ENCODE data around the gene KRTAP10-2. TPM values are rescaled to one million over a fixed set of nuclear protein-coding genes. Genes with fewer than 3 reads are reported as not detected.

Gene KRTAP10-2
- total RNA-seq, 4 donors from 2014 or later: not detected

- Histone ChIP-seq H3K9me3 (peaks cover 0 to 11% (median 5%) of the 10 kb centered on the region in 4 donors), H3K27me3 (peaks cover 0 to 39% (median 0%) of the 10 kb centered on the region in 4 donors), H3K4me3 (no peak overlapping the region), H3K36me3 (no peaks in the 10 kb centered on the region), H3K27ac (replicated peaks in 1 of 4) (no peak overlapping the region), H3K4me1 (no peaks in the 10 kb centered on the region)
- intact Hi-C loops (cut with DNase I): no loop called here
- TF ChIP-seq, protein P1, sequence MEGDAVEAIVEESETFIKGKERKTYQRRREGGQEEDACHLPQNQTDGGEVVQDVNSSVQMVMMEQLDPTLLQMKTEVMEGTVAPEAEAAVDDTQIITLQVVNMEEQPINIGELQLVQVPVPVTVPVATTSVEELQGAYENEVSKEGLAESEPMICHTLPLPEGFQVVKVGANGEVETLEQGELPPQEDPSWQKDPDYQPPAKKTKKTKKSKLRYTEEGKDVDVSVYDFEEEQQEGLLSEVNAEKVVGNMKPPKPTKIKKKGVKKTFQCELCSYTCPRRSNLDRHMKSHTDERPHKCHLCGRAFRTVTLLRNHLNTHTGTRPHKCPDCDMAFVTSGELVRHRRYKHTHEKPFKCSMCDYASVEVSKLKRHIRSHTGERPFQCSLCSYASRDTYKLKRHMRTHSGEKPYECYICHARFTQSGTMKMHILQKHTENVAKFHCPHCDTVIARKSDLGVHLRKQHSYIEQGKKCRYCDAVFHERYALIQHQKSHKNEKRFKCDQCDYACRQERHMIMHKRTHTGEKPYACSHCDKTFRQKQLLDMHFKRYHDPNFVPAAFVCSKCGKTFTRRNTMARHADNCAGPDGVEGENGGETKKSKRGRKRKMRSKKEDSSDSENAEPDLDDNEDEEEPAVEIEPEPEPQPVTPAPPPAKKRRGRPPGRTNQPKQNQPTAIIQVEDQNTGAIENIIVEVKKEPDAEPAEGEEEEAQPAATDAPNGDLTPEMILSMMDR (IDR thresholded peaks at IDR 0.05): no peak
- TF ChIP-seq POLR2A (IDR thresholded peaks at IDR 0.05; ENCODE audit: low read depth): no peak
- no peak for TF ChIP-seq POLR2AphosphoS5 (IDR thresholded peaks at IDR 0.05)
- TF ChIP-seq EP300 (IDR thresholded peaks at IDR 0.05): no peak
- peak; percentile 64 for DNase-seq (ENCODE audit: extremely low spot score)
- WGBS: 83% methylated on average over 20 of the region's 27 CpGs
Observed at GRCh38 chr21:44568667-44569556, 17.6 kb upstream of the KRTAP10-2 start.

DNA sequence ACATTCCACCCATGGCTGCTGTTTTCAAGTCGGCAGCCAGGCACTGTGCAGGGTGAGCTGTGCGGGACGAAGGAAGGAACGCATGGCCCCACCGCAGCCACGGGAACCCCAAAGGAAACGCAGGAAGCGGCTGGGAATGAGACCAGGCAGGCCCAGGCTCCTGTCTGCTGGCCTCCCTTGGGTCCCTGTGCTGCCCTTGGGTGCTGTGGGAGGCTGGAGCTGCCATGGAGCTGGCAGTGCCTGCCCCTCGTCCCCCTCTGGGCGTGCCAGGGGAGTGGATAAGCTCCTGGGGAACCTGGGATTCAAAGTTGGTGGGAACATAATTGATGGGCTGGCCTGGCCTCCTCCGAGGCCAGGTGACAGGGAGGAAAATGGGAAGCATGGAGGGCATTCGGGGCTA lies 17.0 kb upstream of the KRTAP10-2 start:
- DNase-seq (ENCODE audit: extremely low spot score): peak; percentile 66
- 76% methylated on average over 3 of the region's 12 CpGs for WGBS
- Histone ChIP-seq H3K36me3 (no peaks in the 10 kb centered on the region), H3K4me1 (no peaks in the 10 kb centered on the region), H3K27ac (replicated peaks in 1 of 4) (no peak overlapping the region), H3K9me3 (peaks cover 0 to 11% (median 5%) of the 10 kb centered on the region in 4 donors), H3K27me3 (peaks cover 0 to 33% (median 0%) of the 10 kb centered on the region in 4 donors), H3K4me3 (no peak overlapping the region)
- TF ChIP-seq, protein P1 (IDR thresholded peaks at IDR 0.05): no peak
- TF ChIP-seq EP300 (IDR thresholded peaks at IDR 0.05): no peak
- no peak for TF ChIP-seq POLR2A (IDR thresholded peaks at IDR 0.05; ENCODE audit: low read depth)
- intact Hi-C loops (cut with DNase I): no loop called here

DNA sequence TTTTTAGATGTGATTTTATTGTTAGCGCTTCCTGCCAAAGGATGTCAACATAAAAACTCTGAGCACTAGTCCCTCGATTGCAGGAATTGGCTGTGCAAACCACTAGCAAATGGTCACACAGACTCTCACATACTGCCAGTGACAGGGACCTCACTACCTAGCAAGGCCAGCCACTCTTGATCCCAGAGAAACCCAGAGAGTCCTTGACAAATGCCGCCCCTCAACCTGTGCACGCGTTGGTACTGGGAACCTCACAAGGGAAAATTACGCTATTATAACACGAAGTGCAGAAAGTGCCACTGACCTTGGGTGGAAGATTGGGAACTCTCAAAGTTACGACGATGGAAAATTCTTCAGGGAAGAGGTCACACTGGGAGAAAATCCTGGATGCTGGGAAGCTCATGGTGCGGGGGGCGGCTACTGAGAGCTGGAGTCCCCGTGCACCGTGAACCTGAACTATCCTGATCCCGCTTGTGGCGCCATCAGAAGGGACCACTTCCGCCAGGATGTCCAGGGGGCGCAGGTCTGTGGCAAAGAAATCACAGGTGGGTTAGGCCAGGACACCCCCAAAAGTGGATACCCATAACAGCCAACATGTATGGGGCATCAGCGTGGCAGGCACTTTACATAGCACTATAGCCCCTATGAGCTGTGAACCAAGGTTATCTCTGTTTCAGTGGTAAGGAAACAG lies 16.3 kb upstream of the KRTAP10-2 start:
- Histone ChIP-seq H3K27ac (replicated peaks in 1 of 4) (no peak overlapping the region), H3K4me1 (no peaks in the 10 kb centered on the region), H3K9me3 (peaks cover 0 to 14% (median 5%) of the 10 kb centered on the region in 4 donors), H3K27me3 (peaks cover 0 to 26% (median 0%) of the 10 kb centered on the region in 4 donors), H3K4me3 (no peak overlapping the region), H3K36me3 (no peaks in the 10 kb centered on the region)
- peak; percentile 92 for DNase-seq (ENCODE audit: extremely low spot score)
- TF ChIP-seq, protein P1 (IDR thresholded peaks at IDR 0.05): no peak
- TF ChIP-seq POLR2AphosphoS5 (IDR thresholded peaks at IDR 0.05) (no peak), EP300 (IDR thresholded peaks at IDR 0.05) (no peak), POLR2A (IDR thresholded peaks at IDR 0.05; ENCODE audit: low read depth) (no peak)
- 90% methylated on average over 17 of the region's 18 CpGs for whole genome bisulfite sequencing
- intact Hi-C loops (cut with DNase I): no loop called here

GRCh38 chr21:44566403-44566802 lies 15.1 kb upstream of the KRTAP10-2 start:
- intact Hi-C loops (cut with DNase I): no loop called here
- H3K27ac ChIP-seq (replicated peaks in 1 of 4): no peak overlapping the region
- no peak overlapping the region for H3K4me3 ChIP-seq
- H3K27me3 ChIP-seq: peaks cover 0 to 26% (median 0%) of the 10 kb centered on the region in 4 donors
- H3K9me3 ChIP-seq: peaks cover 0 to 10% (median 5%) of the 10 kb centered on the region in 4 donors
- no peaks in the 10 kb centered on the region for H3K4me1 ChIP-seq
- H3K36me3 ChIP-seq: no peaks in the 10 kb centered on the region
- no peak for DNase-seq (ENCODE audit: extremely low spot score)
- 58% methylated on average over 1 of the region's 1 CpG for WGBS
- TF ChIP-seq POLR2AphosphoS5 (IDR thresholded peaks at IDR 0.05) (no peak), EP300 (IDR thresholded peaks at IDR 0.05) (no peak), POLR2A (IDR thresholded peaks at IDR 0.05; ENCODE audit: low read depth) (no peak)
- TF ChIP-seq, protein P1 (IDR thresholded peaks at IDR 0.05): no peak

Data from esophagus muscularis mucosa (tissue), 4 donors.